ENCODE measurements around the gene ATF6B. TPM values are rescaled to one million over a fixed set of nuclear protein-coding genes. Genes with fewer than 3 reads are reported as not detected.
"Not testable (repeated sequence)": the region's sequence is repeated elsewhere in the genome, so short reads cannot be mapped to it uniquely, and the experiment has no call there.

ATF6B gene
- total RNA-seq, 2 donors from 2014 or later = 125 to 132 TPM

GRCh38 chr6:32082478-32082877, 45.6 kb downstream of the ATF6B start:
- ATAC-seq (no peak), DNase-seq (ENCODE audit: low spot score) (no peak)
- Mint-ChIP-seq H3K36me3 (no peaks in the 10 kb centered on the region), H3K4me3 (no peak overlapping the region), H3K9me3 (no peaks in the 10 kb centered on the region), H3K4me1 (ENCODE audit: low read depth in 2 of 2) (peaks cover 8 to 10% of the 10 kb centered on the region in 2 donors), H3K27ac (no peak overlapping the region), H3K27me3 (peaks cover 29 to 32% of the 10 kb centered on the region in 2 donors)

- H3K36me3 Mint-ChIP-seq = no peaks in the 10 kb centered on the region
These were observed 46.7 kb downstream of the ATF6B start for GRCh38 chr6:32081168-32081990.

GRCh38 chr6:32079566-32080290, 48.3 kb downstream of the ATF6B start:
- Mint-ChIP-seq H3K36me3 (no peaks in the 10 kb centered on the region), H3K4me3 (no peak overlapping the region), H3K27me3 (peaks cover 17 to 19% of the 10 kb centered on the region in 2 donors), H3K27ac (no peak overlapping the region), H3K4me1 (ENCODE audit: low read depth in 2 of 2) (no peaks in the 10 kb centered on the region), H3K9me3 (no peaks in the 10 kb centered on the region)
- ATAC-seq = no peak
- no peak for DNase-seq (ENCODE audit: low spot score)

More at GRCh38 chr6:32081168-32081990, 46.7 kb downstream of the ATF6B start:
- no peaks in the 10 kb centered on the region for H3K9me3 Mint-ChIP-seq
- H3K4me1 Mint-ChIP-seq (ENCODE audit: low read depth in 2 of 2) = peaks cover 2 to 3% of the 10 kb centered on the region in 2 donors
- ATAC-seq (peak in 1 of 2 donors; percentile 26), DNase-seq (ENCODE audit: low spot score) (no peak)
- no peak overlapping the region for H3K4me3 Mint-ChIP-seq
- peaks cover 23 to 26% of the 10 kb centered on the region in 2 donors for H3K27me3 Mint-ChIP-seq
- no peak overlapping the region for H3K27ac Mint-ChIP-seq

- no peaks in the 10 kb centered on the region for H3K4me1 Mint-ChIP-seq (ENCODE audit: low read depth in 2 of 2)
- DNase-seq (ENCODE audit: low spot score) (no peak), ATAC-seq (no peak)
- no peaks in the 10 kb centered on the region for H3K9me3 Mint-ChIP-seq
- H3K4me3 Mint-ChIP-seq = no peak overlapping the region
- H3K27me3 Mint-ChIP-seq = peaks cover 8% of the 10 kb centered on the region in 2 donors
- H3K36me3 Mint-ChIP-seq = no peaks in the 10 kb centered on the region
- H3K27ac Mint-ChIP-seq = no peak overlapping the region
These were observed 51.7 kb downstream of the ATF6B start for GRCh38 chr6:32076321-32076809.

- DNase-seq (ENCODE audit: low spot score) = no peak
- no peak overlapping the region for H3K27ac Mint-ChIP-seq
- no peaks in the 10 kb centered on the region for H3K9me3 Mint-ChIP-seq
- H3K27me3 Mint-ChIP-seq = peaks cover 6 to 8% of the 10 kb centered on the region in 2 donors
- no peak for ATAC-seq
- no peaks in the 10 kb centered on the region for H3K36me3 Mint-ChIP-seq
- no peak overlapping the region for H3K4me3 Mint-ChIP-seq
- no peaks in the 10 kb centered on the region for H3K4me1 Mint-ChIP-seq (ENCODE audit: low read depth in 2 of 2)
These were observed 52.3 kb downstream of the ATF6B start for GRCh38 chr6:32075781-32076180.

- no peaks in the 10 kb centered on the region for H3K36me3 Mint-ChIP-seq
- no peak for ATAC-seq
- no peak overlapping the region for H3K27ac Mint-ChIP-seq
- no peaks in the 10 kb centered on the region for H3K9me3 Mint-ChIP-seq
- H3K27me3 Mint-ChIP-seq = peaks cover 7 to 8% of the 10 kb centered on the region in 2 donors
- H3K4me1 Mint-ChIP-seq (ENCODE audit: low read depth in 2 of 2) = no peaks in the 10 kb centered on the region
- DNase-seq (ENCODE audit: low spot score) = no peak
- H3K4me3 Mint-ChIP-seq = no peak overlapping the region
These were observed 53.0 kb downstream of the ATF6B start for GRCh38 chr6:32074996-32075532.

GRCh38 chr6:32073613-32074012, 54.4 kb downstream of the ATF6B start:
- Mint-ChIP-seq H3K4me3 (no peak overlapping the region), H3K27me3 (peaks cover 7 to 8% of the 10 kb centered on the region in 2 donors), H3K36me3 (no peaks in the 10 kb centered on the region), H3K4me1 (ENCODE audit: low read depth in 2 of 2) (no peaks in the 10 kb centered on the region), H3K27ac (no peak overlapping the region), H3K9me3 (no peaks in the 10 kb centered on the region)
- ATAC-seq = no peak
- no peak for DNase-seq (ENCODE audit: low spot score)

- H3K27me3 Mint-ChIP-seq = peaks cover 7 to 8% of the 10 kb centered on the region in 2 donors
- no peak for ATAC-seq
- no peaks in the 10 kb centered on the region for H3K9me3 Mint-ChIP-seq
- H3K36me3 Mint-ChIP-seq = no peaks in the 10 kb centered on the region
- H3K27ac Mint-ChIP-seq = no peak overlapping the region
- H3K4me3 Mint-ChIP-seq = no peak overlapping the region
- no peak for DNase-seq (ENCODE audit: low spot score)
- H3K4me1 Mint-ChIP-seq (ENCODE audit: low read depth in 2 of 2) = no peaks in the 10 kb centered on the region
These were observed 54.9 kb downstream of the ATF6B start for GRCh38 chr6:32073101-32073500.

GRCh38 chr6:32070814-32071543, 57.1 kb downstream of the ATF6B start:
- Mint-ChIP-seq H3K27ac (no peak overlapping the region), H3K4me3 (no peak overlapping the region), H3K4me1 (ENCODE audit: low read depth in 2 of 2) (no peaks in the 10 kb centered on the region), H3K9me3 (no peaks in the 10 kb centered on the region), H3K36me3 (no peaks in the 10 kb centered on the region), H3K27me3 (peaks cover 7 to 8% of the 10 kb centered on the region in 2 donors)
- ATAC-seq (no peak), DNase-seq (ENCODE audit: low spot score) (no peak)

- Mint-ChIP-seq H3K9me3 (no peaks in the 10 kb centered on the region), H3K4me3 (no peak overlapping the region), H3K27me3 (peaks cover 3% of the 10 kb centered on the region in 2 donors), H3K27ac (no peak overlapping the region), H3K4me1 (ENCODE audit: low read depth in 2 of 2) (no peaks in the 10 kb centered on the region), H3K36me3 (no peaks in the 10 kb centered on the region)
- ATAC-seq (no peak), DNase-seq (ENCODE audit: low spot score) (no peak)
These were observed 58.0 kb downstream of the ATF6B start for GRCh38 chr6:32069878-32070515.

- Mint-ChIP-seq H3K9me3 (no peaks in the 10 kb centered on the region), H3K4me1 (ENCODE audit: low read depth in 2 of 2) (no peaks in the 10 kb centered on the region), H3K36me3 (no peaks in the 10 kb centered on the region), H3K27ac (no peak overlapping the region), H3K27me3 (peaks cover 0 to 3% of the 10 kb centered on the region in 2 donors), H3K4me3 (no peak overlapping the region)
- DNase-seq (ENCODE audit: low spot score) = no peak
- no peak for ATAC-seq
These were observed 58.6 kb downstream of the ATF6B start for GRCh38 chr6:32069460-32069859.

GRCh38 chr6:32068867-32069266, 59.2 kb downstream of the ATF6B start:
- H3K27me3 Mint-ChIP-seq = peaks cover 0 to 3% of the 10 kb centered on the region in 2 donors
- no peak overlapping the region for H3K27ac Mint-ChIP-seq
- H3K4me1 Mint-ChIP-seq (ENCODE audit: low read depth in 2 of 2) = no peaks in the 10 kb centered on the region
- no peaks in the 10 kb centered on the region for H3K9me3 Mint-ChIP-seq
- DNase-seq (ENCODE audit: low spot score) (no peak), ATAC-seq (no peak)
- H3K36me3 Mint-ChIP-seq = no peaks in the 10 kb centered on the region
- H3K4me3 Mint-ChIP-seq = no peak overlapping the region

GRCh38 chr6:32068315-32068714, 59.7 kb downstream of the ATF6B start:
- H3K9me3 Mint-ChIP-seq; H3K36me3 Mint-ChIP-seq; H3K27ac Mint-ChIP-seq; DNase-seq (ENCODE audit: low spot score); H3K27me3 Mint-ChIP-seq; ATAC-seq; H3K4me1 Mint-ChIP-seq (ENCODE audit: low read depth in 2 of 2); H3K4me3 Mint-ChIP-seq: not testable (repeated sequence)
